ENCODE data around the gene C3orf20. TPM values are rescaled to one million over a fixed set of nuclear protein-coding genes. Genes with fewer than 3 reads are reported as not detected.

C3orf20 gene
- total RNA-seq, 4 donors from 2014 or later, result 0.29 TPM; not detected in 3

- Histone ChIP-seq H3K4me1 (peaks cover 0 to 6% of the 10 kb centered on the region in 2 donors), H3K27ac (no peak overlapping the region), H3K4me3 (replicated peaks in 1 of 3) (no peak overlapping the region), H3K36me3 (no peaks in the 10 kb centered on the region), H3K9me3 (no peaks in the 10 kb centered on the region), H3K27me3 (no peaks in the 10 kb centered on the region)
- intact Hi-C loops (cut with DNase I), result no loop called here
- WGBS, 2 donors, result 79 to 83% methylated on average over 8 of the region's 8 CpGs
- TF ChIP-seq CTCF (IDR thresholded peaks at IDR 0.05), result no peak
- TF ChIP-seq POLR2A (IDR thresholded peaks at IDR 0.05), result no peak
- DNase-seq, result no peak
Measured at GRCh38 chr3:14764331-14765059, 89.6 kb downstream of the C3orf20 start.

- no peak for DNase-seq
- Histone ChIP-seq H3K27me3 (no peaks in the 10 kb centered on the region), H3K4me3 (replicated peaks in 1 of 3) (no peak overlapping the region), H3K36me3 (no peaks in the 10 kb centered on the region), H3K9me3 (no peaks in the 10 kb centered on the region), H3K27ac (no peak overlapping the region), H3K4me1 (peaks cover 0 to 6% of the 10 kb centered on the region in 2 donors)
- WGBS, 2 donors, result 91 to 93% methylated on average over 3 of the region's 3 CpGs
- no peak for TF ChIP-seq CTCF (IDR thresholded peaks at IDR 0.05)
- no peak for TF ChIP-seq POLR2A (IDR thresholded peaks at IDR 0.05)
- intact Hi-C loops (cut with DNase I), result no loop called here
Measured at GRCh38 chr3:14765060-14765400, 90.1 kb downstream of the C3orf20 start.

GRCh38 chr3:14765576-14766427 is 90.9 kb downstream of the C3orf20 start:
- no peak for DNase-seq
- Histone ChIP-seq H3K4me3 (replicated peaks in 1 of 3) (no peak overlapping the region), H3K27ac (no peak overlapping the region), H3K9me3 (no peaks in the 10 kb centered on the region), H3K27me3 (no peaks in the 10 kb centered on the region), H3K4me1 (peaks cover 0 to 6% of the 10 kb centered on the region in 2 donors), H3K36me3 (no peaks in the 10 kb centered on the region)
- intact Hi-C loops (cut with DNase I), result no loop called here
- WGBS, 2 donors, result 92 to 93% methylated on average over 5 to 9 of the region's 9 CpGs
- TF ChIP-seq POLR2A (IDR thresholded peaks at IDR 0.05), result no peak
- TF ChIP-seq CTCF (IDR thresholded peaks at IDR 0.05), result no peak

- intact Hi-C loops (cut with DNase I), result no loop called here
- peak in 1 of 2 donors; percentile 54 for DNase-seq
- peaks cover 0 to 6% of the 10 kb centered on the region in 2 donors for H3K4me1 ChIP-seq
- no peak overlapping the region for H3K27ac ChIP-seq
- H3K36me3 ChIP-seq, result no peaks in the 10 kb centered on the region
- TF ChIP-seq CTCF (IDR thresholded peaks at IDR 0.05) (no peak), POLR2A (IDR thresholded peaks at IDR 0.05) (no peak)
- no peaks in the 10 kb centered on the region for H3K27me3 ChIP-seq
- 88 to 90% methylated on average over 21 to 23 of the region's 23 CpGs for WGBS, 2 donors
- no peaks in the 10 kb centered on the region for H3K9me3 ChIP-seq
- H3K4me3 ChIP-seq (replicated peaks in 1 of 3), result no peak overlapping the region
Measured at GRCh38 chr3:14766428-14767244, 91.7 kb downstream of the C3orf20 start.
